CD4-positive, alpha-beta memory T cell (primary cell): ENCODE data around the gene CRACR2A. TPM values are rescaled to one million over a fixed set of nuclear protein-coding genes. Genes with fewer than 3 reads are reported as not detected.

Experiments used
- CTCF ChIA-PET: fragments of 350-600 bp; sonication (Branson Sonifier 250); formaldehyde crosslinking; loops from one replicate; lab custom pipeline; 2021; ENCODE audit warnings: inconsistent platforms; ENCODE audit not compliant: partially characterized antibody; lab: Charles Lee
- POLR2A ChIA-PET: fragments of 350-600 bp; sonication (Branson Sonifier 250); formaldehyde crosslinking; loops from one replicate; lab custom pipeline; 2021; ENCODE audit not compliant: partially characterized antibody; lab: Charles Lee
- DNase-seq, 5 donors: peaks; one replicate each; pipeline versions ENCODE4 v3.0.0 to v3.0.0-alpha.2; 2020 to 2022; ENCODE audit warnings: mixed read lengths in 1 of 5
- H3K27ac ChIP-seq: one replicate; pipeline ENCODE4 v1.7.0; 2013; ENCODE audit warnings: low read depth, low read length
- H3K27me3 ChIP-seq: 2 replicates; pipeline ENCODE4 v1.7.0; 2013; ENCODE audit warnings: mild to moderate bottlenecking, low read length, moderate library complexity; ENCODE audit not compliant: insufficient read depth
- H3K36me3 ChIP-seq: 2 replicates; pipeline ENCODE4 v1.7.0; 2013; ENCODE audit warnings: mild to moderate bottlenecking, low read length, moderate library complexity; ENCODE audit not compliant: insufficient read depth
- H3K4me1 ChIP-seq: 2 replicates; pipeline ENCODE4 v1.7.0; 2013; ENCODE audit warnings: mild to moderate bottlenecking, low read length, moderate library complexity; ENCODE audit not compliant: insufficient read depth
- H3K4me3 ChIP-seq, 2 donors: one replicate each; pipeline ENCODE4 v1.7.0; 2013; ENCODE audit warnings: low read length in 2 of 2, mild to moderate bottlenecking in 1 of 2
- H3K9me3 ChIP-seq, 2 donors: one replicate each; pipeline ENCODE4 v1.7.0; 2013; ENCODE audit warnings: low read length in 2 of 2, control low read depth in 1 of 2; ENCODE audit not compliant: control insufficient read depth in 1 of 2
- H3K27ac Mint-ChIP-seq, 7 donors: one replicate each; pipeline ENCODE4 v1.8.0; 2020 to 2021; ENCODE audit warnings: mixed read lengths in 7 of 7, mild to moderate bottlenecking in 6 of 7, inconsistent platforms in 3 of 7, moderate library complexity in 3 of 7
- H3K27me3 Mint-ChIP-seq, 2 donors: one replicate each; pipeline ENCODE4 v1.8.0; 2020 to 2021; ENCODE audit warnings: mixed read lengths in 2 of 2
- H3K36me3 Mint-ChIP-seq, 2 donors: one replicate each; pipeline ENCODE4 v1.8.0; 2020 to 2021; ENCODE audit warnings: mixed read lengths in 2 of 2, inconsistent platforms in 1 of 2, mild to moderate bottlenecking in 1 of 2
- H3K4me1 Mint-ChIP-seq, 4 donors: one replicate each; pipeline ENCODE4 v1.8.0; 2020 to 2021; ENCODE audit warnings: mixed read lengths in 4 of 4, mild to moderate bottlenecking in 1 of 4
- H3K4me3 Mint-ChIP-seq, 8 donors: one replicate each; pipeline ENCODE4 v1.8.0; 2020 to 2021; ENCODE audit warnings: mixed read lengths in 8 of 8, mild to moderate bottlenecking in 7 of 8, moderate library complexity in 6 of 8, inconsistent platforms in 3 of 8
- H3K9me3 Mint-ChIP-seq, 8 donors: one replicate each; pipeline ENCODE4 v1.8.0; 2020 to 2021; ENCODE audit warnings: mixed read lengths in 8 of 8, mild to moderate bottlenecking in 5 of 8, inconsistent platforms in 3 of 8, moderate library complexity in 1 of 8
- intact Hi-C: fragments of 100-400 bp; cut with micrococcal nuclease; formaldehyde crosslinking; loops from one replicate; pipeline ENCODE4 v1.15.1; 2023
- polyA plus RNA-seq, 2 donors: library from polyadenylated mRNA; unstranded; fragments of 300-500 nt; fragmentation: Illumina TruSeq; gene quantifications; one replicate each; pipeline ENCODE4 v1.2.3, GENCODE V29; 2021
- total RNA-seq, 2 experiments: library from RNA; stranded (reverse); gene quantifications; one replicate each; pipeline ENCODE4 v1.2.3, GENCODE V29; 2021

Gene CRACR2A
- total and polyA plus RNA-seq, 4 experiments from 2014 or later: 5.6 to 37.6 (median 27.9) TPM

DNA sequence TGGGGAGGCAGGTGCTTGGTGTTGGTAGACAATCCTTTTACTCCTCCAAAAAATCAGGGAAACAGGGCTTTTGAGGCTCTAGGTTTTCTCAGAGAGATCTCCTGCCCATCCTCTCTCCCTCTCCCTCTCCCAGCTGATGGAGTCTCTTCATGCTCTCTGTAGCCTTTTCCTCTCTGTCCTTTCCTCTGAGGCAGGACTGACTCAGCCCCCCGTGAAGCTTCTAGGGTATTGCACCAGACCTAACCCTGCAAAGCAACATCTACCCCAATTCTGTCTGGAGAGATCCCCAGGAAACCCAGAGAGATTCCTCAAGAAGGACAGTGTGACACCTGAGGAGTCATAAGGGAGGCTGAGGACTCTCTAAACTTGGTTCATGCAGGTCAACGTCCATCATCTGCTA, 66.4 kb downstream of the CRACR2A start:
- no peak for DNase-seq
- POLR2A ChIA-PET: no interaction called here

DNA sequence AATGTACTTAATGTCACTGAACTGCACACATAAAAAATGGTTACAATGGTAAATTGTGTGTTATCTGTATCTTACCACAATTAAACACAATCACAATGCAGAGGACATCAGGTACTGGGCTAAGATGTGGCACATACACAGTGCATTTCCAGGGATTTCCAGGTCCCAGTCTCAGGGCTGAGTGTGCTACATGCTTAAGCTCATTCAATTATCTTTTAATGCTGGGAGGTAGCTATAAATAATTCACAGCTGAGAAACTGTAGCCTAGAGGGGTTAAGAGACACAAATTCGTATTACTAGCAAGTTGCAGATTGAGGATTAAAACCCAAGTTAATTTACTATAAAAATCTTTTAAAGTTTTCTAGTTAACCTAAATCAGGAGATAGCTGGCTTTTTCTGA, 67.1 kb downstream of the CRACR2A start:
- Histone ChIP-seq H3K27ac (no peak overlapping the region), H3K4me3 (no peak overlapping the region), H3K4me1 (no peaks in the 10 kb centered on the region), H3K27me3 (no peaks in the 10 kb centered on the region), H3K36me3 (no peaks in the 10 kb centered on the region), H3K9me3 (peaks cover 0 to 4% of the 10 kb centered on the region in 2 donors)
- H3K4me3 Mint-ChIP-seq: no peak overlapping the region
- H3K4me1 Mint-ChIP-seq: peaks cover 0 to 14% (median 2%) of the 10 kb centered on the region in 4 donors
- no peak for DNase-seq
- CTCF ChIA-PET: no interaction called here
- POLR2A ChIA-PET: no interaction called here
- H3K9me3 Mint-ChIP-seq: no peaks in the 10 kb centered on the region
- peaks cover 35 to 52% of the 10 kb centered on the region in 2 donors for H3K36me3 Mint-ChIP-seq
- no peaks in the 10 kb centered on the region for H3K27me3 Mint-ChIP-seq
- H3K27ac Mint-ChIP-seq: peak overlapping the region in 1 of 7 donors; percentile 79
- intact Hi-C loops: no loop called here

More for the DNA sequence above, 66.4 kb downstream of the CRACR2A start:
- Histone ChIP-seq H3K9me3 (peaks cover 0 to 4% of the 10 kb centered on the region in 2 donors), H3K27me3 (no peaks in the 10 kb centered on the region), H3K4me3 (no peak overlapping the region), H3K4me1 (no peaks in the 10 kb centered on the region), H3K36me3 (no peaks in the 10 kb centered on the region), H3K27ac (no peak overlapping the region)
- CTCF ChIA-PET: interaction anchor here (0.7 kb wide), 1 partner anchor 1015 kb away, joined by 3 read pairs; no protein-coding TSS in a partner anchor
- H3K27me3 Mint-ChIP-seq: no peaks in the 10 kb centered on the region
- H3K27ac Mint-ChIP-seq: peak overlapping the region; percentile 6 to 83 (median 59)
- peaks cover 0 to 14% (median 2%) of the 10 kb centered on the region in 4 donors for H3K4me1 Mint-ChIP-seq
- intact Hi-C loops: no loop called here
- H3K4me3 Mint-ChIP-seq: no peak overlapping the region
- no peaks in the 10 kb centered on the region for H3K9me3 Mint-ChIP-seq
- H3K36me3 Mint-ChIP-seq: peaks cover 41 to 46% of the 10 kb centered on the region in 2 donors

DNA sequence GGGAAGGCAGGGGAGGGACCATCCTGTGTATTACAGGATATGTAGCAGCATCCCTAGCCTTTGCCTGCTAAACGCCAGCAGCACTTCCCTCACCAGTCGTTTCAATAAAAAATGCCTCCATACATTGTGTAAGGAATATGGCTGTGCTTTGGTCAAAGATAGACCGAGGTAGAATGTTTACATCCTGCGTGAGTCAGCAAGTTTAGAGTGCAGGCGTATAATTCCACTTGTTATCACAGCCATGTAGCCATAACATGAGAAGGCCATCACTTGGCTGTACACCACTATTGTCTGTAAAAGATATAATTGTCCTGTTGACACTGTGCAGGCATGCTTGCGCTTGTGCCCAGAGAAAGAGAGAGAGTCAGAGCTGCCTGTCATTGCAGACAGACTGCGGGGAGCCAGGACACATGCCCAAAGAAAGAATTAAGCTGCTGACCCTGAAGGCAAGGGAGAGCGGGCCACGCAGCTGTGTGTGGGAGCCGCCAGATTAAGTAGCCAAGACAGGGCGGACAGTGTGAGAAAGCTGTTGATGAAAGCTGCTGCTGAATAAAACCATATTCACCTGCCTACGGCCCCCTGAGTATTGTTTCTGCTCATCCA, 68.4 kb downstream of the CRACR2A start:
- CTCF ChIA-PET: interaction anchor here (1.0 kb wide), 1 partner anchor 11 kb away, joined by 3 read pairs; no protein-coding TSS in a partner anchor
- intact Hi-C loops: no loop called here
- Mint-ChIP-seq H3K9me3 (no peaks in the 10 kb centered on the region), H3K36me3 (peaks cover 27 to 62% of the 10 kb centered on the region in 2 donors), H3K27ac (peak overlapping the region in 2 of 7 donors; percentile 48 to 54), H3K4me1 (peaks cover 0 to 9% (median 2%) of the 10 kb centered on the region in 4 donors), H3K4me3 (no peak overlapping the region), H3K27me3 (no peaks in the 10 kb centered on the region)
- H3K4me1 ChIP-seq: no peaks in the 10 kb centered on the region
- H3K27me3 ChIP-seq: no peaks in the 10 kb centered on the region
- POLR2A ChIA-PET: no interaction called here
- H3K9me3 ChIP-seq: no peaks in the 10 kb centered on the region
- H3K36me3 ChIP-seq: peaks cover 8% of the 10 kb centered on the region
- H3K4me3 ChIP-seq: no peak overlapping the region
- H3K27ac ChIP-seq: no peak overlapping the region
- DNase-seq: no peak

DNA sequence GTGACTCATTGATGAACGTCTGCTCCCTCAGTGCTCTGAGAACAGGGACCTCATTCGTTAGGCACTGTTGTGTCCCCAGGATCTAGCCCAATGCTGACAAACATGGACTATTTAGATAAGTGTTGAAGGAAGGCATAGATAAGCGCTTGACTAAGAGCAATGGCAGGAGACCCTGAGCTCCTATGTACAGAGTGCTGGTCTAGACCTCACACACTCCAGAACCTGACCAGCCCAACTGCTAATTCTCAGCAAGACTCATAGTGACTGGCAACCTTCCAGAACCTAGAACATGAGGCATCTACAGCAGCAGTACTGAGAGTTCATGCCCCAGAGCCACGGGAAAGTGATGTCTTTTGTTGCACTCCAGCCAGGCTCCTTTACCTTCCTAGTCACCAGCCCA, 69.2 kb downstream of the CRACR2A start:
- intact Hi-C loops: no loop called here
- H3K27ac Mint-ChIP-seq: peak overlapping the region in 3 of 7 donors; percentile 3 to 65 (median 48)

DNA sequence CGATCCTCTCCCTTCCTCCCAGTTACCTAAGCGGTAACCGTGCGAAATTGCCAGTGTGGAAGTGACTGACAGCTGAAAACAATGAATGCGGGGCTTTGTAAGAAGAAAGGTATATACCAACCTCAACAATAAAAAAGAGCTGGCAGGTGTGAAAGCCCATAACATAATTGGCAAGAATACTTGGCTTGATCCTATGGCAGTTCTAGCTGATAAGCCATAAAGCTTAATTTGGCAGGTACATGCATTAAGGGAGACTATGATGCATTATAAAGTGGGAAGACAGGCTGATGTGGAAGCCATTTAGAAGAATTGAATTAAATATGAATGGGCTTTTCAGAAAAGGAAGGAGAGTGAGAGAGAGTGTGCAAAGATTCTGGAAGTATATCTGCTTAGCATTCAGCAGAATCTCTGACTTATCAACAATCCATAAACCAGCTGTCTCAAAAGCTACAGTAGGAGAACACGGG, 71.3 kb downstream of the CRACR2A start:
- H3K36me3 Mint-ChIP-seq: peaks cover 44 to 75% of the 10 kb centered on the region in 2 donors

More for the DNA sequence above, 69.2 kb downstream of the CRACR2A start:
- no peak for DNase-seq
- no peak overlapping the region for H3K4me3 ChIP-seq
- peaks cover 16% of the 10 kb centered on the region for H3K36me3 ChIP-seq
- Mint-ChIP-seq H3K4me3 (no peak overlapping the region), H3K4me1 (peaks cover 0 to 9% (median 2%) of the 10 kb centered on the region in 4 donors), H3K36me3 (peaks cover 32 to 65% of the 10 kb centered on the region in 2 donors), H3K27me3 (no peaks in the 10 kb centered on the region), H3K9me3 (no peaks in the 10 kb centered on the region)
- ChIA-PET POLR2A (no interaction called here), CTCF (no interaction called here)
- H3K27me3 ChIP-seq: no peaks in the 10 kb centered on the region
- H3K9me3 ChIP-seq: no peaks in the 10 kb centered on the region
- H3K27ac ChIP-seq: no peak overlapping the region
- no peaks in the 10 kb centered on the region for H3K4me1 ChIP-seq

DNA sequence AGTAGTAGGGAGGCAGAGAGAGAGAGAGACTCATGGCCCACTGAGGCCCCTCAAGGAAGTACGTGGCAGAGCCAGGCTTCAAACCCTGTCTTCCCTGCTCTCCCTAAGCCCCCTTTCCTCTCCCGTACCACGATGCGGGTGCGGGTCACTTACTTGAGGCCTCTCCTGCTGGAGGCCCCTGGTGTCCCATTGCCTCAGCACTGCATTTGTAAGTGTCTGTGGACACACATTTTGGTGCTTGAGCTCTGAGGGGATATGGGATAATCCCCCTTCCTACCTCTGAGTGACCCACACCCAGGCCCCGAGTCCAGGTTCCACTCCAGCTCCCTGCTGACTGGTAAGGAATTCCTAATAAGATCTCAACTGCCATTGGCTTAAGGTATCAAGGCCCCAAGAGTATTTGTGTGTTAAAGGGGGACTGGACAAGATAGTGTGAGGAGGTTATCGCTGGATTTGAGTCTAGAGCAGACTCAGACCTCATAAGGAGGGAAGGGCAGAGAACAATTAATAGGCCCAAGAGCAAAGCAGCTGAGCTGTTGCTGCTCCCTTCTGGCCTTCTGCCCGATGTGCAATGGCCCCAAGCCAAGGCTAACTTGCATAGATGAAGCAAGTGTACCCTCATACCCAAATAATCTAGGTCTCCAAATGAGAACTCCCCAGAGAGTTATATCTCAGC, 71.9 kb downstream of the CRACR2A start:
- H3K27me3 Mint-ChIP-seq: no peaks in the 10 kb centered on the region
- Histone ChIP-seq H3K27ac (no peak overlapping the region), H3K9me3 (no peaks in the 10 kb centered on the region), H3K36me3 (peaks cover 32% of the 10 kb centered on the region), H3K27me3 (no peaks in the 10 kb centered on the region), H3K4me1 (no peaks in the 10 kb centered on the region), H3K4me3 (no peak overlapping the region)
- intact Hi-C loops: no loop called here
- H3K27ac Mint-ChIP-seq: peak overlapping the region in 2 of 7 donors; percentile 15 to 81
- H3K9me3 Mint-ChIP-seq: no peaks in the 10 kb centered on the region
- H3K4me1 Mint-ChIP-seq: peaks cover 0 to 4% (median 2%) of the 10 kb centered on the region in 4 donors
- peaks cover 47 to 79% of the 10 kb centered on the region in 2 donors for H3K36me3 Mint-ChIP-seq
- ChIA-PET CTCF (no interaction called here), POLR2A (no interaction called here)
- no peak overlapping the region for H3K4me3 Mint-ChIP-seq
- DNase-seq: no peak

More for the DNA sequence above, 71.3 kb downstream of the CRACR2A start:
- ChIA-PET POLR2A (interaction anchor here (0.6 kb wide), 1 partner anchor 64 kb away, joined by 3 read pairs; no protein-coding TSS in a partner anchor), CTCF (no interaction called here)
- Histone ChIP-seq H3K36me3 (peaks cover 28% of the 10 kb centered on the region), H3K4me1 (no peaks in the 10 kb centered on the region), H3K4me3 (no peak overlapping the region), H3K27me3 (no peaks in the 10 kb centered on the region), H3K27ac (no peak overlapping the region), H3K9me3 (no peaks in the 10 kb centered on the region)
- Mint-ChIP-seq H3K4me3 (no peak overlapping the region), H3K4me1 (peaks cover 0 to 6% (median 2%) of the 10 kb centered on the region in 4 donors), H3K27ac (peak overlapping the region in 1 of 7 donors; percentile 33), H3K9me3 (no peaks in the 10 kb centered on the region), H3K27me3 (no peaks in the 10 kb centered on the region)
- intact Hi-C loops: no loop called here
- DNase-seq: no peak

DNA sequence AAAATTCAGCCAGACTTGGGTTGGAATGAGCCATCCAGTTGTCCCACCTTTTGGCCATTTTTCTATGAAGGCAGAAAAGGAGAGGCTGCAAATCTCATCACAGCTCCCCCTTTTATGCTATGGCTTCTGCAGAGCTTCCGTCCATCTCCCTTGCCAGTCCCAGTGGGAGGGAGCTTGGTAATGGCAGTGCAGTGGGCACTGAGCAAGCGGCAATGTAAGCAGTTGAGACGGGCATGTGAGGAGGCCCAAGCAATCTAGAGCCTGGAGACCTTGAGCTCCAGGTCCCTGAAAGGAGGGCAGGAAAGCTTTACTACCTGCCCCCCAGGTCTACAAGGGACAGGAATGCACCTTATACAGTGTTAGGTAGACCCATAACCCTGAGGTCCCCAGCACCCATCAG, 73.1 kb downstream of the CRACR2A start:
- POLR2A ChIA-PET: no interaction called here
- H3K27me3 Mint-ChIP-seq: no peaks in the 10 kb centered on the region

More for the DNA sequence above, 73.1 kb downstream of the CRACR2A start:
- DNase-seq: no peak
- peaks cover 39% of the 10 kb centered on the region for H3K36me3 ChIP-seq
- intact Hi-C loops: loop anchor here (5.0 kb wide), 1 partner anchor 72 kb away; the partner anchor contains the start of gene CRACR2A
- no peaks in the 10 kb centered on the region for H3K27me3 ChIP-seq
- H3K27ac ChIP-seq: no peak overlapping the region
- H3K4me3 Mint-ChIP-seq: no peak overlapping the region
- CTCF ChIA-PET: interaction anchor here (1.0 to 1.3 kb wide), 3 partner anchors 13 to 94 kb away, joined by 3 read pairs; no protein-coding TSS in a partner anchor
- H3K9me3 ChIP-seq: no peaks in the 10 kb centered on the region
- peaks cover 0 to 4% (median 2%) of the 10 kb centered on the region in 4 donors for H3K4me1 Mint-ChIP-seq
- no peaks in the 10 kb centered on the region for H3K9me3 Mint-ChIP-seq
- peaks cover 53 to 80% of the 10 kb centered on the region in 2 donors for H3K36me3 Mint-ChIP-seq
- no peaks in the 10 kb centered on the region for H3K4me1 ChIP-seq
- H3K4me3 ChIP-seq: no peak overlapping the region
- H3K27ac Mint-ChIP-seq: peak overlapping the region in 1 of 7 donors; percentile 72
